WTC11 (cell line): ENCODE data around the gene SPOP. TPM values are rescaled to one million over a fixed set of nuclear protein-coding genes. Genes with fewer than 3 reads are reported as not detected.

ENCODE experiments used
- ATAC-seq: fragments of 200-7000 bp; cut with Tn5 transposase; 2 replicates; pipeline ENCODE4 v1.10.0; 2021; ENCODE audit warnings: mild to moderate bottlenecking, moderate library complexity
- CTCF ChIA-PET: fragments of 300-600 bp; sonication (Branson Sonifier 250); formaldehyde crosslinking; loops from one replicate; lab custom pipeline; 2021; ENCODE audit warnings: antibody characterized with exemption; lab: Charles Lee
- POLR2A ChIA-PET: fragments of 350-600 bp; sonication (Branson Sonifier 250); formaldehyde crosslinking; loops from one replicate; lab custom pipeline; 2021; ENCODE audit warnings: antibody characterized with exemption; lab: Charles Lee
- DNase-seq: peaks from one replicate; pipeline ENCODE4 v3.0.0; 2021; ENCODE audit warnings: low spot score
- H3K27ac Mint-ChIP-seq: 2 replicates; pipeline ENCODE4 v1.8.0; 2021; ENCODE audit warnings: mixed read lengths
- H3K27me3 Mint-ChIP-seq: 2 replicates; pipeline ENCODE4 v1.8.0; 2021; ENCODE audit warnings: low read depth, mild to moderate bottlenecking, moderate library complexity, mixed read lengths
- H3K36me3 Mint-ChIP-seq: 2 replicates; pipeline ENCODE4 v1.8.0; 2021; ENCODE audit warnings: mixed read lengths
- H3K4me1 Mint-ChIP-seq: 2 replicates; pipeline ENCODE4 v1.8.0; 2022; ENCODE audit warnings: mixed read lengths
- H3K4me3 Mint-ChIP-seq: 2 replicates; pipeline ENCODE4 v1.8.0; 2021; ENCODE audit warnings: mild to moderate bottlenecking, moderate library complexity, mixed read lengths
- H3K9me3 Mint-ChIP-seq: 2 replicates; pipeline ENCODE4 v1.8.0; 2021; ENCODE audit warnings: mixed read lengths
- CREM ChIP-seq: sonication (generic); formaldehyde crosslinking; IDR thresholded peaks from 2 replicates; pipeline ENCODE4 v1.8.1; 2022; ENCODE audit warnings: mild to moderate bottlenecking, missing genetic modification reagents, moderate library complexity
- FOXK1 ChIP-seq: sonication (generic); formaldehyde crosslinking; IDR thresholded peaks from 2 replicates; pipeline ENCODE4 v1.8.0; 2022; ENCODE audit warnings: mild to moderate bottlenecking, moderate library complexity, missing genetic modification reagents
- FOXP4 ChIP-seq: sonication (generic); formaldehyde crosslinking; IDR thresholded peaks from 2 replicates; pipeline ENCODE4 v1.8.0; 2022; ENCODE audit warnings: mild to moderate bottlenecking, missing genetic modification reagents
- HMGA2 ChIP-seq: fragments of 250-450 bp; sonication (Bioruptor Pico); IDR thresholded peaks from 2 replicates; pipeline ENCODE4 v1.4.0; 2021; ENCODE audit warnings: mild to moderate bottlenecking, moderate library complexity
- IRF1 ChIP-seq: sonication (generic); formaldehyde crosslinking; IDR thresholded peaks from 2 replicates; pipeline ENCODE4 v1.8.0; 2023; ENCODE audit warnings: missing genetic modification reagents
- KAT7 ChIP-seq: sonication (generic); formaldehyde crosslinking; IDR thresholded peaks from 2 replicates; pipeline ENCODE4 v1.8.1; 2023; ENCODE audit warnings: missing genetic modification reagents, mild to moderate bottlenecking, borderline replicate concordance
- NFE2L1 ChIP-seq: sonication (generic); formaldehyde crosslinking; IDR thresholded peaks from 2 replicates; pipeline ENCODE4 v1.8.1; 2023; ENCODE audit warnings: missing genetic modification reagents
- PRDM15 ChIP-seq: sonication (generic); formaldehyde crosslinking; IDR thresholded peaks from 2 replicates; pipeline ENCODE4 v1.8.0; 2022; ENCODE audit warnings: missing genetic modification reagents
- PREB ChIP-seq: sonication (generic); formaldehyde crosslinking; IDR thresholded peaks from 2 replicates; pipeline ENCODE4 v1.8.1; 2022; ENCODE audit warnings: mild to moderate bottlenecking, missing genetic modification reagents, moderate library complexity, borderline replicate concordance
- RELA ChIP-seq: sonication (generic); formaldehyde crosslinking; IDR thresholded peaks from 2 replicates; pipeline ENCODE4 v1.8.1; 2022; ENCODE audit warnings: missing genetic modification reagents, mild to moderate bottlenecking, borderline replicate concordance
- SMAD3 ChIP-seq: sonication (generic); formaldehyde crosslinking; IDR thresholded peaks from 2 replicates; pipeline ENCODE4 v1.8.0; 2022; ENCODE audit warnings: missing genetic modification reagents, mild to moderate bottlenecking, borderline replicate concordance
- SOX15 ChIP-seq: fragments of 250-450 bp; sonication (Bioruptor Pico); IDR thresholded peaks from 2 replicates; pipeline ENCODE4 v1.9.0; 2021; ENCODE audit warnings: mild to moderate bottlenecking
- STAT6 ChIP-seq: sonication (generic); formaldehyde crosslinking; conservative IDR thresholded peaks from 2 replicates; pipeline ENCODE4 v1.8.1; 2023; ENCODE audit warnings: mild to moderate bottlenecking, low read depth, missing genetic modification reagents, moderate library complexity
- ZMAT4 ChIP-seq: fragments of 250-450 bp; sonication (Bioruptor Pico); IDR thresholded peaks from 2 replicates; pipeline ENCODE4 v1.9.0; 2021; ENCODE audit warnings: mild to moderate bottlenecking
- ZNF317 ChIP-seq: sonication (generic); formaldehyde crosslinking; IDR thresholded peaks from 2 replicates; pipeline ENCODE4 v1.8.1; 2023; ENCODE audit warnings: low read depth, mild to moderate bottlenecking, moderate library complexity, missing genetic modification reagents, borderline replicate concordance
- ZNF532 ChIP-seq: fragments of 250-450 bp; sonication (Bioruptor Pico); IDR thresholded peaks from 2 replicates; pipeline ENCODE4 v1.9.0; 2021; ENCODE audit warnings: mild to moderate bottlenecking, borderline replicate concordance
- total RNA-seq: library from RNA; stranded (reverse); gene quantifications from 3 replicates; pipeline ENCODE4 v1.2.3, GENCODE V29; 2021

SPOP gene
- total RNA-seq, 1 experiment from 2014 or later, result 19.2 TPM

- Mint-ChIP-seq H3K4me3 (no peak overlapping the region), H3K4me1 (peaks cover 24% of the 10 kb centered on the region), H3K27me3 (no peaks in the 10 kb centered on the region), H3K36me3 (peaks cover 12% of the 10 kb centered on the region), H3K27ac (peak overlapping the region; percentile 45; the same call in 1 of the 2 replicates), H3K9me3 (peaks cover 13% of the 10 kb centered on the region)
- POLR2A ChIA-PET, result interaction anchor here (0.7 kb wide), 1 partner anchor 37 kb away, joined by 4 read pairs; no protein-coding TSS in a partner anchor
- no peak for ATAC-seq
- TF ChIP-seq CREM (CRISPR knock-in tag), result no peak
- no peak for TF ChIP-seq NFE2L1 (CRISPR knock-in tag)
- TF ChIP-seq IRF1, result no peak
- no peak for TF ChIP-seq KAT7 (CRISPR knock-in tag)
- TF ChIP-seq FOXP4 (CRISPR knock-in tag), result no peak
- TF ChIP-seq FOXK1, result no peak
- no peak for TF ChIP-seq SOX15 (CRISPR knock-in tag)
- TF ChIP-seq ZNF317 (CRISPR knock-in tag), result no peak
- TF ChIP-seq ZMAT4 (CRISPR knock-in tag), result no peak
- TF ChIP-seq RELA, result no peak
- no peak for TF ChIP-seq PRDM15 (CRISPR knock-in tag)
- no peak for TF ChIP-seq PREB
- no peak for TF ChIP-seq STAT6 (CRISPR knock-in tag)
- TF ChIP-seq SMAD3 (CRISPR knock-in tag), result no peak
- TF ChIP-seq HMGA2 (CRISPR knock-in tag), result no peak
- no peak for TF ChIP-seq ZNF532 (CRISPR knock-in tag)
- CTCF ChIA-PET, result interaction anchor here (0.7 to 1.2 kb wide), 4 partner anchors 12 to 268 kb away, joined by 3 to 4 read pairs (median 3); no protein-coding TSS in a partner anchor
- DNase-seq, result no peak
These were observed 42.8 kb downstream of the SPOP start for GRCh38 chr17:49635121-49635520.
